ENCODE data around the gene GRID2IP.

The GRID2IP gene

GRCh38 chr7:6516387-6516983, 34.8 kb downstream of the GRID2IP start:
- peak; percentile 86 for DNase-seq

GRCh38 chr7:6513541-6513940, 37.7 kb downstream of the GRID2IP start:
- no peak for DNase-seq

GRCh38 chr7:6512892-6513291, 38.4 kb downstream of the GRID2IP start:
- no peak for DNase-seq

- no peak for DNase-seq
Measured at GRCh38 chr7:6510476-6511133, 40.7 kb downstream of the GRID2IP start.

- DNase-seq: no peak
Measured at GRCh38 chr7:6508950-6509349, 42.3 kb downstream of the GRID2IP start.

- DNase-seq: no peak
Measured at GRCh38 chr7:6508539-6508938, 42.7 kb downstream of the GRID2IP start.

GRCh38 chr7:6507906-6508305, 43.4 kb downstream of the GRID2IP start:
- DNase-seq: no peak

- no peak for DNase-seq
Measured at GRCh38 chr7:6505685-6506559, 45.3 kb downstream of the GRID2IP start.

- DNase-seq: no peak
Measured at GRCh38 chr7:6504996-6505395, 46.3 kb downstream of the GRID2IP start.

- DNase-seq: no peak
Measured at GRCh38 chr7:6502886-6503285, 48.4 kb downstream of the GRID2IP start.

- DNase-seq: no peak
Measured at GRCh38 chr7:6501586-6502564, 49.4 kb downstream of the GRID2IP start.

GRCh38 chr7:6500691-6501090, 50.6 kb downstream of the GRID2IP start:
- DNase-seq: no peak

GRCh38 chr7:6497994-6498393, 53.3 kb downstream of the GRID2IP start:
- no peak for DNase-seq

GRCh38 chr7:6497637-6497905, 53.7 kb downstream of the GRID2IP start:
- no peak for DNase-seq

- DNase-seq: no peak
Measured at GRCh38 chr7:6496842-6497636, 54.2 kb downstream of the GRID2IP start.

- no peak for DNase-seq
Measured at GRCh38 chr7:6495597-6496262, 55.5 kb downstream of the GRID2IP start.

- no peak for DNase-seq
Measured at GRCh38 chr7:6494365-6494764, 56.9 kb downstream of the GRID2IP start.

- no peak for DNase-seq
Measured at GRCh38 chr7:6491194-6491593, 60.1 kb downstream of the GRID2IP start.

GRCh38 chr7:6489612-6490011, 61.6 kb downstream of the GRID2IP start:
- no peak for DNase-seq

GRCh38 chr7:6487184-6487545, 64.1 kb downstream of the GRID2IP start:
- no peak for DNase-seq

GRCh38 chr7:6486438-6487183, 64.7 kb downstream of the GRID2IP start:
- no peak for DNase-seq
